ENCODE results near the gene NKD1.
"Not testable (repeated sequence)": the region's sequence is repeated elsewhere in the genome, so short reads cannot be mapped to it uniquely, and the experiment has no call there.

The NKD1 gene

GRCh38 chr16:50548125-50548908 lies at the start of gene NKD1:
TSS of gene NKD1 (plus strand) at chr16:50548396. CDS start at chr16:50548554, 158 bp downstream.
- no peak for FAIRE-seq

GRCh38 chr16:50498431-50499155 lies 49.6 kb upstream of the NKD1 start:
- no peak for FAIRE-seq

GRCh38 chr16:50499254-50499653 lies 48.9 kb upstream of the NKD1 start:
- no peak for FAIRE-seq

GRCh38 chr16:50500171-50500874 lies 47.9 kb upstream of the NKD1 start:
- no peak for FAIRE-seq

- FAIRE-seq, result no peak
These were observed 46.9 kb upstream of the NKD1 start for GRCh38 chr16:50501251-50501650.

- FAIRE-seq, result no peak
These were observed 46.1 kb upstream of the NKD1 start for GRCh38 chr16:50501986-50502615.

- FAIRE-seq, result no peak
These were observed 45.6 kb upstream of the NKD1 start for GRCh38 chr16:50502616-50503011.

- FAIRE-seq, result not testable (repeated sequence)
These were observed 44.2 kb upstream of the NKD1 start for GRCh38 chr16:50503868-50504531.

GRCh38 chr16:50505115-50505514 lies 43.1 kb upstream of the NKD1 start:
- FAIRE-seq, result no peak

- FAIRE-seq, result no peak
These were observed 42.3 kb upstream of the NKD1 start for GRCh38 chr16:50505714-50506542.

GRCh38 chr16:50506543-50506937 lies 41.7 kb upstream of the NKD1 start:
- FAIRE-seq, result no peak

GRCh38 chr16:50507397-50507796 lies 40.8 kb upstream of the NKD1 start:
- FAIRE-seq, result no peak

- no peak for FAIRE-seq
These were observed 38.5 kb upstream of the NKD1 start for GRCh38 chr16:50509521-50510341.

- no peak for FAIRE-seq
These were observed 33.0 kb upstream of the NKD1 start for GRCh38 chr16:50515218-50515617.

- FAIRE-seq, result no peak
These were observed 31.8 kb upstream of the NKD1 start for GRCh38 chr16:50516401-50516800.

- FAIRE-seq, result no peak
These were observed 31.3 kb upstream of the NKD1 start for GRCh38 chr16:50516890-50517289.

- no peak for FAIRE-seq
These were observed 30.5 kb upstream of the NKD1 start for GRCh38 chr16:50517450-50518252.

GRCh38 chr16:50519001-50519400 lies 29.2 kb upstream of the NKD1 start:
- FAIRE-seq, result no peak

- no peak for FAIRE-seq
These were observed 28.6 kb upstream of the NKD1 start for GRCh38 chr16:50519602-50520001.
